ENCODE data around the gene ITGA11.

DNA sequence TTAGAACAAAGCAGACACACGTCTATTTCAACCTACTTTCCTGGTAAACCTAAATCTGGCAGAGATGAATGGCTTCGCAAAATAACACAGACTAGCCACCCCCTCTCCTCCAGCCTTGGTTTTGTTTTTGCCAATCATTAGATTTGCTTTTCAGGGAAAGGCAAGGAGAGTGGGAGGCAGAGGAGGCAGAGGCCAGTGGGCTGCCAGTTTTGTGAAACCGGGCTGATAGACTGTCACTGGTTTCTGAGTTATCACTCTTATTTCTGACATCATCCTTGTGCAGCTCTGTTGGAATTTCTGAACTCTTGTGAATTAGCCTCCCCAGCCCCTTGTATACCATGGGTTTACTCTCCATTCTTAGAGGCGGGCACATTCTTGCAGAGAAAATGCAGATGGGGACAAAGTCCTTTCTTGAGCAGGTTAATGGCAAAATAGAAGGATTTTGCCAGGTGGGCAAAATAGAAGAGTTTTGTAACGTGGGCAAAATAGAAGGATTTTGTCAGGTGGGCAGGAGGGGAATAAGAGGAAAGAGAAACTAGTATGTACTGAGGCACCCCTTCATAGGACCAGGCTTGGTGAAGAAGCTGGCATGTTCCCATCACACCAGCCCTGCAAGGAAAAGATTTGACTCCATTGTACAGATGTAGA, 157.6 kb downstream of the ITGA11 start:
- TF ChIP-seq, protein P1, sequence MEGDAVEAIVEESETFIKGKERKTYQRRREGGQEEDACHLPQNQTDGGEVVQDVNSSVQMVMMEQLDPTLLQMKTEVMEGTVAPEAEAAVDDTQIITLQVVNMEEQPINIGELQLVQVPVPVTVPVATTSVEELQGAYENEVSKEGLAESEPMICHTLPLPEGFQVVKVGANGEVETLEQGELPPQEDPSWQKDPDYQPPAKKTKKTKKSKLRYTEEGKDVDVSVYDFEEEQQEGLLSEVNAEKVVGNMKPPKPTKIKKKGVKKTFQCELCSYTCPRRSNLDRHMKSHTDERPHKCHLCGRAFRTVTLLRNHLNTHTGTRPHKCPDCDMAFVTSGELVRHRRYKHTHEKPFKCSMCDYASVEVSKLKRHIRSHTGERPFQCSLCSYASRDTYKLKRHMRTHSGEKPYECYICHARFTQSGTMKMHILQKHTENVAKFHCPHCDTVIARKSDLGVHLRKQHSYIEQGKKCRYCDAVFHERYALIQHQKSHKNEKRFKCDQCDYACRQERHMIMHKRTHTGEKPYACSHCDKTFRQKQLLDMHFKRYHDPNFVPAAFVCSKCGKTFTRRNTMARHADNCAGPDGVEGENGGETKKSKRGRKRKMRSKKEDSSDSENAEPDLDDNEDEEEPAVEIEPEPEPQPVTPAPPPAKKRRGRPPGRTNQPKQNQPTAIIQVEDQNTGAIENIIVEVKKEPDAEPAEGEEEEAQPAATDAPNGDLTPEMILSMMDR (IDR thresholded peaks at IDR 0.05; ENCODE audit: low read length): no peak
- TF ChIP-seq EZH2 (IDR thresholded peaks at IDR 0.05; ENCODE audit: borderline replicate concordance, low read length): no peak

Measured in OCI-LY1 (cell line).